Endometrial microvascular endothelial cells (primary cell): ENCODE data around the gene GHRHR. TPM values are rescaled to one million over a fixed set of nuclear protein-coding genes. Genes with fewer than 3 reads are reported as not detected.

ENCODE experiments used
- in situ Hi-C: cut with HindIII; loops from 2 replicates; pipeline ENCODE4 v1.10.0; 2017; ENCODE audit warnings: low sequenced_read_pairs, low pct_unique_long_range_greater_than_20kb; ENCODE audit errors: inconsistent ontology term
- total RNA-seq: library from RNA; depleted of rRNA; stranded (reverse); fragments of >200 nt; gene quantifications from one replicate; pipeline ENCODE4 v1.2.3, GENCODE V29; 2015; ENCODE audit errors: inconsistent ontology term

GHRHR gene
- total RNA-seq, result not detected

GRCh38 chr7:30963842-30964241 lies at the start of gene GHRHR:
Gene GHRHR, plus strand, starts transcription at chr7:30963953. Its CDS starts 116 bp downstream, at chr7:30964069.
- in situ Hi-C loops, result no loop called here

GRCh38 chr7:30914596-30914995 lies 49.2 kb upstream of the GHRHR start:
- in situ Hi-C loops, result no loop called here

- in situ Hi-C loops, result no loop called here
These were observed 48.6 kb upstream of the GHRHR start for GRCh38 chr7:30915005-30915601.

GRCh38 chr7:30915751-30916150 lies 48.0 kb upstream of the GHRHR start:
- in situ Hi-C loops, result no loop called here

GRCh38 chr7:30916255-30916654 lies 47.5 kb upstream of the GHRHR start:
- in situ Hi-C loops, result no loop called here

GRCh38 chr7:30916767-30917166 lies 47.0 kb upstream of the GHRHR start:
- in situ Hi-C loops, result no loop called here

- in situ Hi-C loops, result no loop called here
These were observed 46.4 kb upstream of the GHRHR start for GRCh38 chr7:30917216-30917893.

- in situ Hi-C loops, result no loop called here
These were observed 45.1 kb upstream of the GHRHR start for GRCh38 chr7:30918676-30919075.

GRCh38 chr7:30920021-30920583 lies 43.7 kb upstream of the GHRHR start:
- in situ Hi-C loops, result no loop called here

- in situ Hi-C loops, result no loop called here
These were observed 42.9 kb upstream of the GHRHR start for GRCh38 chr7:30920584-30921539.

- in situ Hi-C loops, result no loop called here
These were observed 42.0 kb upstream of the GHRHR start for GRCh38 chr7:30921540-30922401.

GRCh38 chr7:30922596-30922995 lies 41.2 kb upstream of the GHRHR start:
- in situ Hi-C loops, result no loop called here

GRCh38 chr7:30923009-30923773 lies 40.6 kb upstream of the GHRHR start:
- in situ Hi-C loops, result no loop called here

GRCh38 chr7:30923774-30924413 lies 39.9 kb upstream of the GHRHR start:
- in situ Hi-C loops, result no loop called here

- in situ Hi-C loops, result no loop called here
These were observed 39.1 kb upstream of the GHRHR start for GRCh38 chr7:30924624-30925023.

- in situ Hi-C loops, result no loop called here
These were observed 38.6 kb upstream of the GHRHR start for GRCh38 chr7:30925117-30925516.

GRCh38 chr7:30925913-30926312 lies 37.8 kb upstream of the GHRHR start:
- in situ Hi-C loops, result no loop called here
